HEK293 (cell line): ENCODE measurements around the gene TTLL9.

Experiments
- CTCF ChIA-PET: fragments of 350-600 bp; formaldehyde crosslinking; extraction: SDS; loops from one replicate; lab custom pipeline; 2021; ENCODE audit warnings: antibody characterized with exemption; lab: Yijun Ruan, JAX
- POLR2A ChIA-PET: fragments of 300-600 bp; formaldehyde crosslinking; extraction: SDS; loops from one replicate; lab custom pipeline; 2020; ENCODE audit warnings: antibody characterized with exemption, inconsistent platforms; lab: Yijun Ruan, JAX
- H3K27ac ChIP-seq: fragments of 200-500 bp; sonication (Bioruptor generic); 2 replicates; pipeline ENCODE4 v1.5.1; 2014; ENCODE audit warnings: low read depth, low read length, control low read depth, inconsistent platforms; ENCODE audit errors: extremely low read depth
- H3K36me3 ChIP-seq, 2 experiments: fragments of 200-500 bp in 1 of 2; sonication (Bioruptor generic) in 1 of 2; 1 replicate in 1 of 2; 2 replicates in 1 of 2; pipeline ENCODE4 v1.5.1; 2014 to 2017; ENCODE audit warnings: inconsistent platforms in 2 of 2, low read length in 2 of 2; ENCODE audit not compliant: control insufficient read depth in 2 of 2, insufficient read depth in 1 of 2
- H3K4me1 ChIP-seq: fragments of 200-500 bp; sonication (Bioruptor generic); 2 replicates; pipeline ENCODE4 v1.5.1; 2014; ENCODE audit warnings: mild to moderate bottlenecking, low read length, inconsistent platforms; ENCODE audit not compliant: control insufficient read depth, insufficient read depth
- H3K4me3 ChIP-seq: 2 replicates; pipeline ENCODE4 v1.5.1; 2011; ENCODE audit warnings: low read depth, mild to moderate bottlenecking, control low read depth, low read length, moderate library complexity
- H3K9me3 ChIP-seq: fragments of 200-500 bp; sonication (Bioruptor generic); 2 replicates; pipeline ENCODE4 v1.5.1; 2014; ENCODE audit warnings: low read depth, low read length, inconsistent platforms; ENCODE audit not compliant: control insufficient read depth, insufficient read depth
- CTCF ChIP-seq: fragments of 450-650 bp; formaldehyde crosslinking; IDR thresholded peaks from 2 replicates; pipeline ENCODE4 v1.5.1; 2016; ENCODE audit warnings: missing biosample characterization, missing genetic modification characterization
- PRDM1 ChIP-seq: fragments of 450-650 bp; formaldehyde crosslinking; IDR thresholded peaks from 2 replicates; pipeline ENCODE4; 2016; ENCODE audit warnings: missing biosample characterization, missing genetic modification characterization
- ZBTB1 ChIP-seq: fragments of 450-650 bp; formaldehyde crosslinking; IDR thresholded peaks from 2 replicates; pipeline ENCODE4 v1.5.1; 2016; ENCODE audit warnings: missing biosample characterization, missing genetic modification characterization
- ZBTB17 ChIP-seq: fragments of 450-650 bp; formaldehyde crosslinking; IDR thresholded peaks from 2 replicates; pipeline ENCODE4 v1.5.1; 2016; ENCODE audit warnings: missing biosample characterization, missing genetic modification characterization
- ZBTB26 ChIP-seq: fragments of 450-650 bp; formaldehyde crosslinking; optimal IDR thresholded peaks from 2 replicates; pipeline ENCODE3; 2016; ENCODE audit warnings: missing biosample characterization, mild to moderate bottlenecking, missing genetic modification characterization
- ZBTB8A ChIP-seq: fragments of 450-650 bp; formaldehyde crosslinking; IDR thresholded peaks from 2 replicates; pipeline ENCODE4 v1.5.1; 2016; ENCODE audit warnings: missing biosample characterization, missing genetic modification characterization
- ZNF133 ChIP-seq: fragments of 450-650 bp; formaldehyde crosslinking; IDR thresholded peaks from 2 replicates; pipeline ENCODE4 v1.5.1; 2016; ENCODE audit warnings: missing biosample characterization, missing genetic modification characterization
- ZNF174 ChIP-seq: fragments of 450-650 bp; formaldehyde crosslinking; IDR thresholded peaks from 2 replicates; pipeline ENCODE4 v1.5.0; 2017; ENCODE audit warnings: missing biosample characterization, mild to moderate bottlenecking, missing genetic modification characterization
- ZNF302 ChIP-seq: fragments of 450-650 bp; formaldehyde crosslinking; IDR thresholded peaks from 2 replicates; pipeline ENCODE4 v1.5.1; 2016; ENCODE audit warnings: missing biosample characterization, missing genetic modification characterization, low read depth
- ZNF335 ChIP-seq: fragments of 450-650 bp; formaldehyde crosslinking; conservative IDR thresholded peaks from 2 replicates; pipeline ENCODE4 v1.5.1; 2016; ENCODE audit warnings: missing biosample characterization, missing genetic modification characterization
- ZNF341 ChIP-seq: fragments of 450-650 bp; formaldehyde crosslinking; IDR thresholded peaks from 2 replicates; pipeline ENCODE4; 2016; ENCODE audit warnings: low read depth, missing biosample characterization, missing genetic modification characterization
- ZNF398 ChIP-seq: fragments of 450-650 bp; formaldehyde crosslinking; IDR thresholded peaks from 2 replicates; pipeline ENCODE4 v1.5.1; 2017; ENCODE audit warnings: missing biosample characterization, missing genetic modification characterization
- ZNF449 ChIP-seq: fragments of 450-650 bp; formaldehyde crosslinking; IDR thresholded peaks from 2 replicates; pipeline ENCODE4 v1.5.1; 2017; ENCODE audit warnings: missing biosample characterization, mild to moderate bottlenecking, missing genetic modification characterization, moderate library complexity
- ZNF626 ChIP-seq: fragments of 450-650 bp; sonication (Bioruptor Pico); formaldehyde crosslinking; IDR thresholded peaks from 2 replicates; pipeline ENCODE4 v1.5.1; 2018; ENCODE audit warnings: missing biosample characterization, missing genetic modification characterization, inconsistent platforms
- ZNF670 ChIP-seq: fragments of 450-650 bp; formaldehyde crosslinking; IDR thresholded peaks from 2 replicates; pipeline ENCODE4 v1.5.1; 2016; ENCODE audit warnings: missing biosample characterization, missing genetic modification characterization, low read depth
- TF ChIP-seq, protein P1 (sequence below): fragments of 450-650 bp; formaldehyde crosslinking; IDR thresholded peaks from 2 replicates; pipeline ENCODE4 v1.5.1; 2016; ENCODE audit warnings: missing biosample characterization, missing genetic modification characterization, borderline replicate concordance
- TF ChIP-seq, protein P2 (sequence below): fragments of 450-650 bp; formaldehyde crosslinking; IDR thresholded peaks from 2 replicates; pipeline ENCODE4 v1.5.1; 2016; ENCODE audit warnings: missing biosample characterization, missing genetic modification characterization

Gene TTLL9

GRCh38 chr20:31890646-31891045, 20.2 kb downstream of the TTLL9 start:
- Histone ChIP-seq H3K4me3 (no peak overlapping the region), H3K36me3 (no peaks in the 10 kb centered on the region), H3K4me1 (no peaks in the 10 kb centered on the region), H3K27ac (no peak overlapping the region), H3K9me3 (no peaks in the 10 kb centered on the region)
- TF ChIP-seq, protein P1, sequence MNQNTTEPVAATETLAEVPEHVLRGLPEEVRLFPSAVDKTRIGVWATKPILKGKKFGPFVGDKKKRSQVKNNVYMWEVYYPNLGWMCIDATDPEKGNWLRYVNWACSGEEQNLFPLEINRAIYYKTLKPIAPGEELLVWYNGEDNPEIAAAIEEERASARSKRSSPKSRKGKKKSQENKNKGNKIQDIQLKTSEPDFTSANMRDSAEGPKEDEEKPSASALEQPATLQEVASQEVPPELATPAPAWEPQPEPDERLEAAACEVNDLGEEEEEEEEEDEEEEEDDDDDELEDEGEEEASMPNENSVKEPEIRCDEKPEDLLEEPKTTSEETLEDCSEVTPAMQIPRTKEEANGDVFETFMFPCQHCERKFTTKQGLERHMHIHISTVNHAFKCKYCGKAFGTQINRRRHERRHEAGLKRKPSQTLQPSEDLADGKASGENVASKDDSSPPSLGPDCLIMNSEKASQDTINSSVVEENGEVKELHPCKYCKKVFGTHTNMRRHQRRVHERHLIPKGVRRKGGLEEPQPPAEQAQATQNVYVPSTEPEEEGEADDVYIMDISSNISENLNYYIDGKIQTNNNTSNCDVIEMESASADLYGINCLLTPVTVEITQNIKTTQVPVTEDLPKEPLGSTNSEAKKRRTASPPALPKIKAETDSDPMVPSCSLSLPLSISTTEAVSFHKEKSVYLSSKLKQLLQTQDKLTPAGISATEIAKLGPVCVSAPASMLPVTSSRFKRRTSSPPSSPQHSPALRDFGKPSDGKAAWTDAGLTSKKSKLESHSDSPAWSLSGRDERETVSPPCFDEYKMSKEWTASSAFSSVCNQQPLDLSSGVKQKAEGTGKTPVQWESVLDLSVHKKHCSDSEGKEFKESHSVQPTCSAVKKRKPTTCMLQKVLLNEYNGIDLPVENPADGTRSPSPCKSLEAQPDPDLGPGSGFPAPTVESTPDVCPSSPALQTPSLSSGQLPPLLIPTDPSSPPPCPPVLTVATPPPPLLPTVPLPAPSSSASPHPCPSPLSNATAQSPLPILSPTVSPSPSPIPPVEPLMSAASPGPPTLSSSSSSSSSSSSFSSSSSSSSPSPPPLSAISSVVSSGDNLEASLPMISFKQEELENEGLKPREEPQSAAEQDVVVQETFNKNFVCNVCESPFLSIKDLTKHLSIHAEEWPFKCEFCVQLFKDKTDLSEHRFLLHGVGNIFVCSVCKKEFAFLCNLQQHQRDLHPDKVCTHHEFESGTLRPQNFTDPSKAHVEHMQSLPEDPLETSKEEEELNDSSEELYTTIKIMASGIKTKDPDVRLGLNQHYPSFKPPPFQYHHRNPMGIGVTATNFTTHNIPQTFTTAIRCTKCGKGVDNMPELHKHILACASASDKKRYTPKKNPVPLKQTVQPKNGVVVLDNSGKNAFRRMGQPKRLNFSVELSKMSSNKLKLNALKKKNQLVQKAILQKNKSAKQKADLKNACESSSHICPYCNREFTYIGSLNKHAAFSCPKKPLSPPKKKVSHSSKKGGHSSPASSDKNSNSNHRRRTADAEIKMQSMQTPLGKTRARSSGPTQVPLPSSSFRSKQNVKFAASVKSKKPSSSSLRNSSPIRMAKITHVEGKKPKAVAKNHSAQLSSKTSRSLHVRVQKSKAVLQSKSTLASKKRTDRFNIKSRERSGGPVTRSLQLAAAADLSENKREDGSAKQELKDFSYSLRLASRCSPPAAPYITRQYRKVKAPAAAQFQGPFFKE: no peak
- TF ChIP-seq ZBTB26 (tag by site-specific recombination) (no peak), ZNF341 (no peak), ZNF302 (tag by site-specific recombination) (no peak), ZBTB1 (tag by site-specific recombination) (no peak), ZNF174 (no peak), ZNF670 (tag by site-specific recombination) (no peak), ZBTB8A (tag by site-specific recombination) (no peak)
- TF ChIP-seq, protein P2, sequence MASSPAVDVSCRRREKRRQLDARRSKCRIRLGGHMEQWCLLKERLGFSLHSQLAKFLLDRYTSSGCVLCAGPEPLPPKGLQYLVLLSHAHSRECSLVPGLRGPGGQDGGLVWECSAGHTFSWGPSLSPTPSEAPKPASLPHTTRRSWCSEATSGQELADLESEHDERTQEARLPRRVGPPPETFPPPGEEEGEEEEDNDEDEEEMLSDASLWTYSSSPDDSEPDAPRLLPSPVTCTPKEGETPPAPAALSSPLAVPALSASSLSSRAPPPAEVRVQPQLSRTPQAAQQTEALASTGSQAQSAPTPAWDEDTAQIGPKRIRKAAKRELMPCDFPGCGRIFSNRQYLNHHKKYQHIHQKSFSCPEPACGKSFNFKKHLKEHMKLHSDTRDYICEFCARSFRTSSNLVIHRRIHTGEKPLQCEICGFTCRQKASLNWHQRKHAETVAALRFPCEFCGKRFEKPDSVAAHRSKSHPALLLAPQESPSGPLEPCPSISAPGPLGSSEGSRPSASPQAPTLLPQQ (tag by site-specific recombination): no peak
- CTCF ChIA-PET: interaction anchor here (0.6 to 0.7 kb wide), 3 partner anchors 37 to 147 kb away, joined by 3 to 4 read pairs (median 3); no protein-coding TSS in a partner anchor
- POLR2A ChIA-PET: no interaction called here

GRCh38 chr20:31894980-31895675, 24.7 kb downstream of the TTLL9 start:
- Histone ChIP-seq H3K9me3 (no peaks in the 10 kb centered on the region), H3K4me1 (no peaks in the 10 kb centered on the region), H3K36me3 (no peaks in the 10 kb centered on the region), H3K27ac (no peak overlapping the region), H3K4me3 (no peak overlapping the region)
- CTCF ChIA-PET: interaction anchor here (0.6 kb wide), 2 partner anchors 198 to 206 kb away, joined by 3 read pairs; no protein-coding TSS in a partner anchor
- POLR2A ChIA-PET: interaction anchor here (1.1 kb wide), 1 partner anchor 15 kb away, joined by 4 read pairs; no protein-coding TSS in a partner anchor
- no peak for TF ChIP-seq CTCF
- no peak for TF ChIP-seq ZNF626 (tag by site-specific recombination)
- no peak for TF ChIP-seq ZNF398 (tag by site-specific recombination)
- no peak for TF ChIP-seq PRDM1
- TF ChIP-seq ZNF133: peak; percentile 71; the same call in 1 of the 2 replicates
- TF ChIP-seq ZBTB17: peak; percentile 62
- TF ChIP-seq ZNF449: no peak
- TF ChIP-seq ZNF335 (tag by site-specific recombination): peak; percentile 75
